Kidney epithelial cell (primary cell): ENCODE results near the gene ACAA1. TPM values are rescaled to one million over a fixed set of nuclear protein-coding genes. Genes with fewer than 3 reads are reported as not detected.

Experiments used
- DNase-seq: peaks from one replicate; pipeline ENCODE4 v3.0.0-alpha.2; 2010; ENCODE audit warnings: low read depth
- H3K27me3 ChIP-seq: 2 replicates; pipeline ENCODE4 v1.6.0; 2011; ENCODE audit warnings: low read length; ENCODE audit not compliant: control insufficient read depth, insufficient read depth
- H3K36me3 ChIP-seq: 2 replicates; pipeline ENCODE4 v1.5.1; 2011; ENCODE audit warnings: low read length; ENCODE audit not compliant: control insufficient read depth, insufficient read depth
- H3K4me3 ChIP-seq: 2 replicates; pipeline ENCODE4 v1.5.1; 2011; ENCODE audit warnings: low read depth, mild to moderate bottlenecking, control low read depth, low read length
- CTCF ChIP-seq: IDR thresholded peaks from 2 replicates; pipeline ENCODE4 v1.5.1; 2011; ENCODE audit warnings: mild to moderate bottlenecking, moderate library complexity, low read length, control low read depth, inconsistent platforms; ENCODE audit not compliant: insufficient read depth, poor library complexity, severe bottlenecking
- total RNA-seq: library from RNA; depleted of rRNA; stranded (reverse); fragments of >200 nt; gene quantifications from 2 replicates; pipeline ENCODE4 v1.2.3, GENCODE V29; 2015

The ACAA1 gene
- total RNA-seq, 1 donor from 2014 or later = 54.5 TPM

- Histone ChIP-seq H3K4me3 (no peak overlapping the region), H3K36me3 (no peaks in the 10 kb centered on the region), H3K27me3 (peaks cover 4% of the 10 kb centered on the region)
- no peak for TF ChIP-seq CTCF
- DNase-seq = no peak
These were observed 34.5 kb downstream of the ACAA1 start for GRCh38 chr3:38102444-38102814.

GRCh38 chr3:38101811-38102443 is 35.0 kb downstream of the ACAA1 start:
- DNase-seq = no peak
- no peaks in the 10 kb centered on the region for H3K36me3 ChIP-seq
- peaks cover 4% of the 10 kb centered on the region for H3K27me3 ChIP-seq
- no peak for TF ChIP-seq CTCF
- no peak overlapping the region for H3K4me3 ChIP-seq

GRCh38 chr3:38100498-38100897 is 36.4 kb downstream of the ACAA1 start:
- no peak for DNase-seq

GRCh38 chr3:38099518-38099917 is 37.4 kb downstream of the ACAA1 start:
- H3K27me3 ChIP-seq = peaks cover 4% of the 10 kb centered on the region
- no peak for DNase-seq
- no peak for TF ChIP-seq CTCF
- H3K36me3 ChIP-seq = no peaks in the 10 kb centered on the region
- no peak overlapping the region for H3K4me3 ChIP-seq

More at GRCh38 chr3:38100498-38100897, 36.4 kb downstream of the ACAA1 start:
- no peak for TF ChIP-seq CTCF
- Histone ChIP-seq H3K27me3 (peaks cover 4% of the 10 kb centered on the region), H3K36me3 (no peaks in the 10 kb centered on the region), H3K4me3 (no peak overlapping the region)

- H3K4me3 ChIP-seq = no peak overlapping the region
- no peaks in the 10 kb centered on the region for H3K36me3 ChIP-seq
- no peak for DNase-seq
- TF ChIP-seq CTCF = no peak
- peaks cover 6% of the 10 kb centered on the region for H3K27me3 ChIP-seq
These were observed 38.6 kb downstream of the ACAA1 start for GRCh38 chr3:38098376-38098723.

- DNase-seq = no peak
- H3K27me3 ChIP-seq = peaks cover 8% of the 10 kb centered on the region
- H3K4me3 ChIP-seq = no peak overlapping the region
- TF ChIP-seq CTCF = no peak
- no peaks in the 10 kb centered on the region for H3K36me3 ChIP-seq
These were observed 39.2 kb downstream of the ACAA1 start for GRCh38 chr3:38097446-38098375.
